GM23338 (cell line): ENCODE results near the gene MIB2. TPM values are rescaled to one million over a fixed set of nuclear protein-coding genes. Genes with fewer than 3 reads are reported as not detected.

ENCODE experiments used
- EZH2 ChIP-seq: fragments of 200-600 bp; sonication (generic); IDR thresholded peaks from one replicate; pipeline ENCODE4 v1.8.0; 2017; ENCODE audit warnings: antibody characterized with exemption, mild to moderate bottlenecking, low read depth; ENCODE audit not compliant: unreplicated experiment
- JUNB ChIP-seq: IDR thresholded peaks from one replicate; pipeline ENCODE4 v1.6.1; 2016; ENCODE audit warnings: antibody characterized with exemption; ENCODE audit not compliant: unreplicated experiment
- NANOG ChIP-seq: IDR thresholded peaks from 2 replicates; pipeline ENCODE4 v1.6.1; 2016; ENCODE audit warnings: antibody characterized with exemption, borderline replicate concordance
- ZNF114 ChIP-seq: fragments of 250-450 bp; sonication (Bioruptor Pico); IDR thresholded peaks from 2 replicates; pipeline ENCODE4 v1.5.0; 2020; ENCODE audit warnings: mild to moderate bottlenecking, moderate library complexity
- ZNF331 ChIP-seq: fragments of 250-450 bp; sonication (Bioruptor Pico); IDR thresholded peaks from 2 replicates; pipeline ENCODE4 v1.5.0; 2020; ENCODE audit warnings: low read depth, mild to moderate bottlenecking, moderate library complexity
- polyA plus RNA-seq: library from polyadenylated mRNA; unstranded; fragments of >200 nt; fragmentation: Nextera tagmentation; extraction: Ambion mirVana; gene quantifications from 2 replicates; pipeline ENCODE4 v1.2.1, GENCODE V29; 2016
- total RNA-seq: library from RNA; depleted of rRNA; stranded (reverse); fragments of >200 nt; shearing (Covaris generic); gene quantifications from 2 replicates; pipeline ENCODE4 v1.2.3, GENCODE V29; 2014
- TF ChIP-seq, protein P1 (sequence below): fragments of 250-450 bp; sonication (Bioruptor Pico); IDR thresholded peaks from 2 replicates; pipeline ENCODE4 v1.5.0; 2020; ENCODE audit warnings: mild to moderate bottlenecking, moderate library complexity
- TF ChIP-seq, protein P2 (sequence below): IDR thresholded peaks from 2 replicates; pipeline ENCODE4 v1.6.1; 2016; ENCODE audit warnings: antibody characterized with exemption
- TF ChIP-seq, protein P3 (sequence below): IDR thresholded peaks from one replicate; pipeline ENCODE4 v1.6.1; 2018; ENCODE audit warnings: antibody characterized with exemption; ENCODE audit not compliant: unreplicated experiment

Gene MIB2
- total and polyA plus RNA-seq, 2 experiments from 2014 or later: 82.6 to 104 TPM

DNA sequence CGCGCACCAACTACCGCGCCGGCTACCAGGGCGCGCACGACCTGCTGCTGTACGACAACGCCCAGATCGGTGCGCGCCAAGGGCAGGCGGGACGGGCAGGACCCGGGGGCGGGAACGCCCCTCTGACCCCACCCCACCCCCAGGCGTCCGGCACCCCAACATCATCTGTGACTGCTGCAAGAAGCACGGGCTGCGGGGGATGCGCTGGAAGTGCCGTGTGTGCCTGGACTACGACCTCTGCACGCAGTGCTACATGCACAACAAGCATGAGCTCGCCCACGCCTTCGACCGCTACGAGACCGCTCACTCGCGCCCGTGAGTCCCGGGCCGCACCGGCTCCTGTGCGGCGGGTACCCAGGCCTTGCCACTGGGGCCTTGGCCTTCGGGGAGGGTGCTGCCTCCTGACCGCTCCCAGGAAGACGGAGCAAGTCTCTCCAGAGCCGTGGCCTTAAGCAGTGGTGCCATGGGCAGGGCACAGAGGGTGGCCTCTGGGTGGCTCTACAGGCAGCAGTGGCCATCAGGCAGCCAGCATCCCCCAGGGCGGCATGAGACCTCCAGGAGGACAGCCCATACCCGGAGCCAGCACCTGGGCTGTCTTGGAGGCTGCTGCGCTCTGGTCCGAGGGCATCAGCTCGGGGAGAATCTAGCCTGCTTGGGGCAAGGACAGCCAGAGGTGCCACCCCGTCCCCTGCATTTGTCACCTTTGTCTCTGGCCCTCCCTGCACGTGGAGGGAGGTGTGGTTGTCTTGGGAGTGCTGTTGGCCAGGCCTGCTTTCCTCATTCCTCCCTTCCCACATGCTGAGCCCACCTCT is 8.5 kb downstream of the MIB2 start (continued):
- TF ChIP-seq, protein P1, sequence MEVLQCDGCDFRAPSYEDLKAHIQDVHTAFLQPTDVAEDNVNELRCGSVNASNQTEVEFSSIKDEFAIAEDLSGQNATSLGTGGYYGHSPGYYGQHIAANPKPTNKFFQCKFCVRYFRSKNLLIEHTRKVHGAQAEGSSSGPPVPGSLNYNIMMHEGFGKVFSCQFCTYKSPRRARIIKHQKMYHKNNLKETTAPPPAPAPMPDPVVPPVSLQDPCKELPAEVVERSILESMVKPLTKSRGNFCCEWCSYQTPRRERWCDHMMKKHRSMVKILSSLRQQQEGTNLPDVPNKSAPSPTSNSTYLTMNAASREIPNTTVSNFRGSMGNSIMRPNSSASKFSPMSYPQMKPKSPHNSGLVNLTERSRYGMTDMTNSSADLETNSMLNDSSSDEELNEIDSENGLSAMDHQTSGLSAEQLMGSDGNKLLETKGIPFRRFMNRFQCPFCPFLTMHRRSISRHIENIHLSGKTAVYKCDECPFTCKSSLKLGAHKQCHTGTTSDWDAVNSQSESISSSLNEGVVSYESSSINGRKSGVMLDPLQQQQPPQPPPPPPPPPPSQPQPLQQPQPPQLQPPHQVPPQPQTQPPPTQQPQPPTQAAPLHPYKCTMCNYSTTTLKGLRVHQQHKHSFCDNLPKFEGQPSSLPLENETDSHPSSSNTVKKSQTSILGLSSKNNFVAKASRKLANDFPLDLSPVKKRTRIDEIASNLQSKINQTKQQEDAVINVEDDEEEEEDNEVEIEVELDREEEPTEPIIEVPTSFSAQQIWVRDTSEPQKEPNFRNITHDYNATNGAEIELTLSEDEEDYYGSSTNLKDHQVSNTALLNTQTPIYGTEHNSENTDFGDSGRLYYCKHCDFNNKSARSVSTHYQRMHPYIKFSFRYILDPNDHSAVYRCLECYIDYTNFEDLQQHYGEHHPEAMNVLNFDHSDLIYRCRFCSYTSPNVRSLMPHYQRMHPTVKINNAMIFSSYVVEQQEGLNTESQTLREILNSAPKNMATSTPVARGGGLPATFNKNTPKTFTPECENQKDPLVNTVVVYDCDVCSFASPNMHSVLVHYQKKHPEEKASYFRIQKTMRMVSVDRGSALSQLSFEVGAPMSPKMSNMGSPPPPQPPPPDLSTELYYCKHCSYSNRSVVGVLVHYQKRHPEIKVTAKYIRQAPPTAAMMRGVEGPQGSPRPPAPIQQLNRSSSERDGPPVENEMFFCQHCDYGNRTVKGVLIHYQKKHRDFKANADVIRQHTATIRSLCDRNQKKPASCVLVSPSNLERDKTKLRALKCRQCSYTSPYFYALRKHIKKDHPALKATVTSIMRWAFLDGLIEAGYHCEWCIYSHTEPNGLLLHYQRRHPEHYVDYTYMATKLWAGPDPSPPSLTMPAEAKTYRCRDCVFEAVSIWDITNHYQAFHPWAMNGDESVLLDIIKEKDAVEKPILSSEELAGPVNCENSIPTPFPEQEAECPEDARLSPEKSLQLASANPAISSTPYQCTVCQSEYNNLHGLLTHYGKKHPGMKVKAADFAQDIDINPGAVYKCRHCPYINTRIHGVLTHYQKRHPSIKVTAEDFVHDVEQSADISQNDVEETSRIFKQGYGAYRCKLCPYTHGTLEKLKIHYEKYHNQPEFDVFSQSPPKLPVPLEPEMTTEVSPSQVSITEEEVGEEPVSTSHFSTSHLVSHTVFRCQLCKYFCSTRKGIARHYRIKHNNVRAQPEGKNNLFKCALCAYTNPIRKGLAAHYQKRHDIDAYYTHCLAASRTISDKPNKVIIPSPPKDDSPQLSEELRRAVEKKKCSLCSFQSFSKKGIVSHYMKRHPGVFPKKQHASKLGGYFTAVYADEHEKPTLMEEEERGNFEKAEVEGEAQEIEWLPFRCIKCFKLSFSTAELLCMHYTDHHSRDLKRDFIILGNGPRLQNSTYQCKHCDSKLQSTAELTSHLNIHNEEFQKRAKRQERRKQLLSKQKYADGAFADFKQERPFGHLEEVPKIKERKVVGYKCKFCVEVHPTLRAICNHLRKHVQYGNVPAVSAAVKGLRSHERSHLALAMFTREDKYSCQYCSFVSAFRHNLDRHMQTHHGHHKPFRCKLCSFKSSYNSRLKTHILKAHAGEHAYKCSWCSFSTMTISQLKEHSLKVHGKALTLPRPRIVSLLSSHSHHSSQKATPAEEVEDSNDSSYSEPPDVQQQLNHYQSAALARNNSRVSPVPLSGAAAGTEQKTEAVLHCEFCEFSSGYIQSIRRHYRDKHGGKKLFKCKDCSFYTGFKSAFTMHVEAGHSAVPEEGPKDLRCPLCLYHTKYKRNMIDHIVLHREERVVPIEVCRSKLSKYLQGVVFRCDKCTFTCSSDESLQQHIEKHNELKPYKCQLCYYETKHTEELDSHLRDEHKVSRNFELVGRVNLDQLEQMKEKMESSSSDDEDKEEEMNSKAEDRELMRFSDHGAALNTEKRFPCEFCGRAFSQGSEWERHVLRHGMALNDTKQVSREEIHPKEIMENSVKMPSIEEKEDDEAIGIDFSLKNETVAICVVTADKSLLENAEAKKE (CRISPR knock-in tag): no peak
- no peak for TF ChIP-seq EZH2
- TF ChIP-seq JUNB: no peak
- TF ChIP-seq, protein P2, sequence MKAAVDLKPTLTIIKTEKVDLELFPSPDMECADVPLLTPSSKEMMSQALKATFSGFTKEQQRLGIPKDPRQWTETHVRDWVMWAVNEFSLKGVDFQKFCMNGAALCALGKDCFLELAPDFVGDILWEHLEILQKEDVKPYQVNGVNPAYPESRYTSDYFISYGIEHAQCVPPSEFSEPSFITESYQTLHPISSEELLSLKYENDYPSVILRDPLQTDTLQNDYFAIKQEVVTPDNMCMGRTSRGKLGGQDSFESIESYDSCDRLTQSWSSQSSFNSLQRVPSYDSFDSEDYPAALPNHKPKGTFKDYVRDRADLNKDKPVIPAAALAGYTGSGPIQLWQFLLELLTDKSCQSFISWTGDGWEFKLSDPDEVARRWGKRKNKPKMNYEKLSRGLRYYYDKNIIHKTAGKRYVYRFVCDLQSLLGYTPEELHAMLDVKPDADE: no peak
- no peak for TF ChIP-seq NANOG
- no peak for TF ChIP-seq ZNF331 (CRISPR knock-in tag)
- TF ChIP-seq, protein P3, sequence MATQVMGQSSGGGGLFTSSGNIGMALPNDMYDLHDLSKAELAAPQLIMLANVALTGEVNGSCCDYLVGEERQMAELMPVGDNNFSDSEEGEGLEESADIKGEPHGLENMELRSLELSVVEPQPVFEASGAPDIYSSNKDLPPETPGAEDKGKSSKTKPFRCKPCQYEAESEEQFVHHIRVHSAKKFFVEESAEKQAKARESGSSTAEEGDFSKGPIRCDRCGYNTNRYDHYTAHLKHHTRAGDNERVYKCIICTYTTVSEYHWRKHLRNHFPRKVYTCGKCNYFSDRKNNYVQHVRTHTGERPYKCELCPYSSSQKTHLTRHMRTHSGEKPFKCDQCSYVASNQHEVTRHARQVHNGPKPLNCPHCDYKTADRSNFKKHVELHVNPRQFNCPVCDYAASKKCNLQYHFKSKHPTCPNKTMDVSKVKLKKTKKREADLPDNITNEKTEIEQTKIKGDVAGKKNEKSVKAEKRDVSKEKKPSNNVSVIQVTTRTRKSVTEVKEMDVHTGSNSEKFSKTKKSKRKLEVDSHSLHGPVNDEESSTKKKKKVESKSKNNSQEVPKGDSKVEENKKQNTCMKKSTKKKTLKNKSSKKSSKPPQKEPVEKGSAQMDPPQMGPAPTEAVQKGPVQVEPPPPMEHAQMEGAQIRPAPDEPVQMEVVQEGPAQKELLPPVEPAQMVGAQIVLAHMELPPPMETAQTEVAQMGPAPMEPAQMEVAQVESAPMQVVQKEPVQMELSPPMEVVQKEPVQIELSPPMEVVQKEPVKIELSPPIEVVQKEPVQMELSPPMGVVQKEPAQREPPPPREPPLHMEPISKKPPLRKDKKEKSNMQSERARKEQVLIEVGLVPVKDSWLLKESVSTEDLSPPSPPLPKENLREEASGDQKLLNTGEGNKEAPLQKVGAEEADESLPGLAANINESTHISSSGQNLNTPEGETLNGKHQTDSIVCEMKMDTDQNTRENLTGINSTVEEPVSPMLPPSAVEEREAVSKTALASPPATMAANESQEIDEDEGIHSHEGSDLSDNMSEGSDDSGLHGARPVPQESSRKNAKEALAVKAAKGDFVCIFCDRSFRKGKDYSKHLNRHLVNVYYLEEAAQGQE: no peak
- TF ChIP-seq ZNF114 (CRISPR knock-in tag): no peak
